Naive thymus-derived CD4-positive, alpha-beta T cell (primary cell): ENCODE data around the gene PHIP. TPM values are rescaled to one million over a fixed set of nuclear protein-coding genes. Genes with fewer than 3 reads are reported as not detected.

Source experiments
- ATAC-seq: fragments of 150-1000 bp; cut with Tn5 transposase; 2 replicates; pipeline ENCODE4 v1.10.0; 2021; ENCODE audit warnings: mild to moderate bottlenecking, moderate library complexity
- CTCF ChIA-PET: fragments of 350-600 bp; sonication (Branson Sonifier 250); formaldehyde crosslinking; loops from one replicate; lab custom pipeline; 2021; ENCODE audit warnings: antibody characterized with exemption; lab: Charles Lee
- POLR2A ChIA-PET: fragments of 350-600 bp; sonication (Branson Sonifier 250); formaldehyde crosslinking; loops from one replicate; lab custom pipeline; 2021; ENCODE audit warnings: antibody characterized with exemption, inconsistent platforms; lab: Charles Lee
- DNase-seq, 9 donors: peaks; one replicate each; pipeline versions ENCODE4 v3.0.0 to v3.0.0-alpha.2; 2020 to 2022; ENCODE audit warnings: mixed read lengths in 1 of 9
- H3K27ac ChIP-seq: one replicate; pipeline ENCODE4 v1.7.0; 2013; ENCODE audit warnings: mild to moderate bottlenecking, low read depth, low read length, moderate library complexity
- H3K27me3 ChIP-seq, 2 donors: one replicate each; pipeline ENCODE4 v1.7.0; 2013; ENCODE audit warnings: low read length in 2 of 2, mild to moderate bottlenecking in 2 of 2, moderate library complexity in 2 of 2; ENCODE audit not compliant: control insufficient read depth in 2 of 2, insufficient read depth in 2 of 2
- H3K36me3 ChIP-seq, 3 experiments: 1 replicate in 2 of 3; 2 replicates in 1 of 3; pipeline ENCODE4 v1.7.0; 2013; ENCODE audit warnings: low read length in 3 of 3, mild to moderate bottlenecking in 3 of 3, moderate library complexity in 1 of 3; ENCODE audit not compliant: insufficient read depth in 3 of 3, control insufficient read depth in 2 of 3
- H3K4me1 ChIP-seq, 2 donors: one replicate each; pipeline ENCODE4 v1.7.0; 2013; ENCODE audit warnings: low read length in 2 of 2, mild to moderate bottlenecking in 2 of 2, moderate library complexity in 1 of 2; ENCODE audit not compliant: control insufficient read depth in 2 of 2, insufficient read depth in 2 of 2
- H3K4me3 ChIP-seq: 2 replicates; pipeline ENCODE4 v1.7.0; 2013; ENCODE audit warnings: mild to moderate bottlenecking, low read length
- H3K9me3 ChIP-seq, 3 experiments: 1 replicate in 2 of 3; 2 replicates in 1 of 3; pipeline ENCODE4 v1.7.0; 2013; ENCODE audit warnings: low read length in 3 of 3; ENCODE audit not compliant: control insufficient read depth in 2 of 3
- H3K27ac Mint-ChIP-seq, 9 donors: one replicate each; pipeline ENCODE4 v1.8.0; 2020 to 2022; ENCODE audit warnings: mixed read lengths in 9 of 9, mild to moderate bottlenecking in 8 of 9, moderate library complexity in 5 of 9, inconsistent platforms in 2 of 9
- H3K27me3 Mint-ChIP-seq, 5 donors: one replicate each; pipeline ENCODE4 v1.8.0; 2021 to 2022; ENCODE audit warnings: mixed read lengths in 5 of 5, mild to moderate bottlenecking in 1 of 5
- H3K36me3 Mint-ChIP-seq, 5 donors: one replicate each; pipeline ENCODE4 v1.8.0; 2020 to 2022; ENCODE audit warnings: mixed read lengths in 5 of 5, mild to moderate bottlenecking in 3 of 5, inconsistent platforms in 1 of 5
- H3K4me1 Mint-ChIP-seq, 7 donors: one replicate each; pipeline ENCODE4 v1.8.0; 2020 to 2022; ENCODE audit warnings: mixed read lengths in 7 of 7, mild to moderate bottlenecking in 3 of 7, inconsistent platforms in 1 of 7
- H3K4me3 Mint-ChIP-seq, 10 donors: one replicate each; pipeline ENCODE4 v1.8.0; 2020 to 2022; ENCODE audit warnings: mild to moderate bottlenecking in 10 of 10, mixed read lengths in 10 of 10, moderate library complexity in 6 of 10, inconsistent platforms in 2 of 10
- H3K9me3 Mint-ChIP-seq, 11 donors: one replicate each; pipeline ENCODE4 v1.8.0; 2020 to 2022; ENCODE audit warnings: mixed read lengths in 11 of 11, mild to moderate bottlenecking in 4 of 11, inconsistent platforms in 1 of 11, moderate library complexity in 1 of 11
- intact Hi-C, 2 donors: fragments of 100-400 bp; cut with micrococcal nuclease; formaldehyde crosslinking; loops; one replicate each; pipeline ENCODE4 v1.15.1; 2023
- polyA plus RNA-seq, 2 donors: library from polyadenylated mRNA; unstranded; fragments of 300-500 nt; fragmentation: Illumina TruSeq; gene quantifications; one replicate each; pipeline ENCODE4 v1.2.3, GENCODE V29; 2021
- total RNA-seq, 6 experiments: library from RNA in 5 of 6; stranded (reverse) in 5 of 6; gene quantifications; 1 replicate in 5 of 6; 2 replicates in 1 of 6; pipeline ENCODE4 v1.2.3 and lab custom pipeline; 2021 to 2026

Gene PHIP
- total and polyA plus RNA-seq, 7 experiments from 2014 or later, result 13.4 to 46.8 (median 41.3) TPM

DNA sequence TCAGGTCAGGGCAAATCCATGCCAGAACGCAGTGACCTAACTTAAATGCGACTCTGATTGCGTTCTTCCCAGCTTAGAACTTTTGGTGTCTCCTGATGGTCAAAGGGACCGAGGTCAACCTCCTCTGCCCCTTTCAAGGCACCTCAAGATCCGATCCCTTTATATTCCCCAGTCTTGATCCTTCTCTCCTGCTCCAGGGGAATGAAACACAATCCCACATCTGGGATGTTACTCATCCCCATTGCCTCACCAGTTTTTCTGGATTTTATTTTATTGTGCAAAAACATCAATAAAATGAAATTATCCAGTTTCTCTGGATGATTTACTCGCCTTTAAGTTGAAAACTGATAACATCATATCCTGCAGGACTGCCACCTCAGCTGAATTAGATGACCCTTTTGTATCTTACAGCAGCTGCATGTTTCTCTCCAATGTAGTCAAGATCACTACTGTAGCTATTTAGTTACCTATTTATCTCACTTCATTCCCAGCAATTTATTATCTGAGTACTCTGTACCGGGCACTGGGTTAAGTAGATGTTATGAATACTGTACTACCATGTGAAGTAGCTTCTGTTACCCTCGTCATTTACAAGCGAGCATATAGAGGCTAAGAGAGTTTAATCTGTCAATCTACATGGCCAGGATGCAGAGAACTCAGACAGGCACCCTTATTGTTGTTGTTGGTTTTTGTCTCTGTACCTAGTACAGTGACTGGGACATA lies 166.7 kb downstream of the PHIP start:
- ATAC-seq (no peak), DNase-seq (no peak)
- intact Hi-C loops, result no loop called here
- no peaks in the 10 kb centered on the region for H3K9me3 ChIP-seq
- no peak overlapping the region for H3K27ac Mint-ChIP-seq
- peaks cover 8 to 19% (median 17%) of the 10 kb centered on the region in 5 donors for H3K36me3 Mint-ChIP-seq
- H3K4me1 ChIP-seq, result no peaks in the 10 kb centered on the region
- ChIA-PET CTCF (interaction anchor here (0.6 kb wide), 1 partner anchor 143 kb away, joined by 3 read pairs; no protein-coding TSS in a partner anchor), POLR2A (no interaction called here)
- H3K4me1 Mint-ChIP-seq, result peaks cover 5 to 24% (median 19%) of the 10 kb centered on the region in 7 donors
- no peak overlapping the region for H3K27ac ChIP-seq
- H3K4me3 Mint-ChIP-seq, result peak overlapping the region in 9 of 10 donors; percentile 2 to 85 (median 63)
- no peaks in the 10 kb centered on the region for H3K27me3 ChIP-seq
- peaks cover 28 to 48% (median 33%) of the 10 kb centered on the region in 5 donors for H3K27me3 Mint-ChIP-seq
- H3K36me3 ChIP-seq, result no peaks in the 10 kb centered on the region
- H3K4me3 ChIP-seq, result no peak overlapping the region
- H3K9me3 Mint-ChIP-seq, result peaks cover 0 to 22% (median 8%) of the 10 kb centered on the region in 11 donors

GRCh38 chr6:78910591-78911171 lies 167.4 kb downstream of the PHIP start:
- Mint-ChIP-seq H3K27me3 (peaks cover 28 to 46% (median 33%) of the 10 kb centered on the region in 5 donors), H3K9me3 (peaks cover 0 to 15% (median 4%) of the 10 kb centered on the region in 11 donors), H3K4me1 (peaks cover 5 to 24% (median 19%) of the 10 kb centered on the region in 7 donors), H3K36me3 (peaks cover 8 to 19% (median 16%) of the 10 kb centered on the region in 5 donors), H3K27ac (no peak overlapping the region), H3K4me3 (peak overlapping the region in 9 of 10 donors; percentile 2 to 85 (median 63))
- ATAC-seq (peak; percentile 41), DNase-seq (peak in 2 of 9 donors; percentile 3 to 31)
- no peaks in the 10 kb centered on the region for H3K36me3 ChIP-seq
- H3K4me1 ChIP-seq, result no peaks in the 10 kb centered on the region
- intact Hi-C loops, result no loop called here
- no peak overlapping the region for H3K4me3 ChIP-seq
- no peaks in the 10 kb centered on the region for H3K9me3 ChIP-seq
- H3K27me3 ChIP-seq, result no peaks in the 10 kb centered on the region
- CTCF ChIA-PET, result no interaction called here
- no peak overlapping the region for H3K27ac ChIP-seq
- POLR2A ChIA-PET, result no interaction called here

GRCh38 chr6:78910010-78910409 lies 168.0 kb downstream of the PHIP start:
- Mint-ChIP-seq H3K27ac (no peak overlapping the region), H3K27me3 (peaks cover 28 to 43% (median 33%) of the 10 kb centered on the region in 5 donors), H3K4me1 (peaks cover 5 to 24% (median 19%) of the 10 kb centered on the region in 7 donors), H3K36me3 (peaks cover 8 to 19% (median 16%) of the 10 kb centered on the region in 5 donors), H3K9me3 (peaks cover 0 to 10% (median 2%) of the 10 kb centered on the region in 11 donors), H3K4me3 (peak overlapping the region in 8 of 10 donors; percentile 2 to 85 (median 49))
- Histone ChIP-seq H3K36me3 (no peaks in the 10 kb centered on the region), H3K27ac (no peak overlapping the region), H3K9me3 (no peaks in the 10 kb centered on the region), H3K4me3 (no peak overlapping the region), H3K27me3 (no peaks in the 10 kb centered on the region), H3K4me1 (no peaks in the 10 kb centered on the region)
- ChIA-PET CTCF (no interaction called here), POLR2A (no interaction called here)
- intact Hi-C loops, result no loop called here
- DNase-seq, result no peak
- ATAC-seq, result no peak

- Mint-ChIP-seq H3K27ac (no peak overlapping the region), H3K4me1 (peaks cover 5 to 24% (median 19%) of the 10 kb centered on the region in 7 donors), H3K4me3 (peak overlapping the region in 3 of 10 donors; percentile 37 to 69 (median 43)), H3K27me3 (peaks cover 28 to 43% (median 33%) of the 10 kb centered on the region in 5 donors), H3K36me3 (peaks cover 8 to 19% (median 16%) of the 10 kb centered on the region in 5 donors), H3K9me3 (peaks cover 0 to 10% (median 2%) of the 10 kb centered on the region in 11 donors)
- H3K9me3 ChIP-seq, result no peaks in the 10 kb centered on the region
- H3K4me1 ChIP-seq, result no peaks in the 10 kb centered on the region
- intact Hi-C loops, result no loop called here
- no peak overlapping the region for H3K27ac ChIP-seq
- no peaks in the 10 kb centered on the region for H3K27me3 ChIP-seq
- ChIA-PET POLR2A (no interaction called here), CTCF (interaction anchor here (0.6 kb wide), 1 partner anchor 866 kb away, joined by 3 read pairs; no protein-coding TSS in a partner anchor)
- no peak for DNase-seq
- no peaks in the 10 kb centered on the region for H3K36me3 ChIP-seq
- peak; percentile 41 for ATAC-seq
- no peak overlapping the region for H3K4me3 ChIP-seq
Observed at GRCh38 chr6:78909391-78909790, 168.7 kb downstream of the PHIP start.

GRCh38 chr6:78908621-78909020 lies 169.4 kb downstream of the PHIP start:
- DNase-seq (no peak), ATAC-seq (no peak)
- CTCF ChIA-PET, result interaction anchor here (0.6 kb wide), 1 partner anchor 867 kb away, joined by 3 read pairs; no protein-coding TSS in a partner anchor
- Mint-ChIP-seq H3K9me3 (peaks cover 0 to 7% (median 0%) of the 10 kb centered on the region in 11 donors), H3K27ac (no peak overlapping the region), H3K36me3 (peaks cover 8 to 19% (median 16%) of the 10 kb centered on the region in 5 donors), H3K27me3 (peaks cover 28 to 39% (median 33%) of the 10 kb centered on the region in 5 donors), H3K4me3 (no peak overlapping the region), H3K4me1 (peaks cover 5 to 24% (median 19%) of the 10 kb centered on the region in 7 donors)
- Histone ChIP-seq H3K27me3 (no peaks in the 10 kb centered on the region), H3K36me3 (no peaks in the 10 kb centered on the region), H3K4me1 (no peaks in the 10 kb centered on the region), H3K4me3 (no peak overlapping the region), H3K27ac (no peak overlapping the region), H3K9me3 (no peaks in the 10 kb centered on the region)
- intact Hi-C loops, result no loop called here
- POLR2A ChIA-PET, result no interaction called here

DNA sequence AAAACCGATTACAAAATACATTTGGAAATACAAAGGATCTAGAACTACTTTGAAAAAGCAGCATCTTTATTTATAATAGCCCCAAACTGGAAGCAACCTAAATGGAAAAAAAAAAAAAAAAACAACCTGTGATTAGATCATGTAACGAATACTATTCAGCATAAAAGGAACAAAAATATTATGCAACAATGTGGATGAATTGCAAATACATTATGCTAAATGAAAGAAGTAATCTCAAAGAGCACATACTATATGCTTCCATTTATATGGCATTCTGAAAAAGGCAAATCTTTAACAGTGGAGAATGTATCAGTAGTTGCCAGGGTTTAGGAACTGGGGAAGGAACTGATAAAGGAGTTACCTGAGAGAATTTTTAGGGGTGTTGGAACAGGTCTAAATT lies 181.8 kb downstream of the PHIP start:
- Mint-ChIP-seq H3K9me3 (peaks cover 0 to 3% (median 0%) of the 10 kb centered on the region in 11 donors), H3K27ac (no peak overlapping the region), H3K27me3 (no peaks in the 10 kb centered on the region), H3K4me3 (no peak overlapping the region), H3K36me3 (peaks cover 0 to 15% (median 0%) of the 10 kb centered on the region in 5 donors), H3K4me1 (no peaks in the 10 kb centered on the region)
- ChIA-PET CTCF (no interaction called here), POLR2A (no interaction called here)
- intact Hi-C loops, result no loop called here
- Histone ChIP-seq H3K27me3 (no peaks in the 10 kb centered on the region), H3K4me3 (no peak overlapping the region), H3K4me1 (no peaks in the 10 kb centered on the region), H3K36me3 (no peaks in the 10 kb centered on the region), H3K9me3 (no peaks in the 10 kb centered on the region), H3K27ac (no peak overlapping the region)
- DNase-seq, result no peak
- no peak for ATAC-seq
